MM.1S (cell line): ENCODE data around the gene SLC26A11.

Experiments used
- CTCF ChIP-seq: fragments of 300-600 bp; sonication (generic); IDR thresholded peaks from 2 replicates; pipeline ENCODE4 v1.5.1; 2016; ENCODE audit warnings: antibody characterized with exemption, low read length, mixed read lengths
- EZH2 ChIP-seq: fragments of 300-600 bp; sonication (generic); optimal IDR thresholded peaks from 2 replicates; pipeline ENCODE3; 2017; ENCODE audit warnings: low read depth, mild to moderate bottlenecking, antibody characterized with exemption, low read length, mixed read lengths
- EZH2phosphoT487 ChIP-seq: fragments of 300-600 bp; sonication (generic); IDR thresholded peaks from 2 replicates; pipeline ENCODE4 v1.6.1; 2018; ENCODE audit warnings: antibody characterized with exemption, low read length

GRCh38 chr17:80181431-80181830, 38.8 kb upstream of the SLC26A11 start:
- TF ChIP-seq EZH2: no peak
- TF ChIP-seq CTCF: no peak
- TF ChIP-seq EZH2phosphoT487: no peak
